IMR-90 (cell line): ENCODE results near the gene DYRK2. TPM values are rescaled to one million over a fixed set of nuclear protein-coding genes. Genes with fewer than 3 reads are reported as not detected.

Experiments
- ATAC-seq: fragments of 200-7000 bp; cut with Tn5 transposase; 2 replicates; pipeline ENCODE4 v1.9.1; 2020; ENCODE audit warnings: low read depth, mild to moderate bottlenecking, moderate library complexity
- BruUV-seq: library from RNA; stranded (reverse); fragments of 400-500 nt; replicated peaks from 2 replicates; lab custom pipeline; 2021; lab: Mats Ljungman, UMichigan
- CTCF ChIA-PET: fragments of 300-600 bp; formaldehyde crosslinking; extraction: SDS; loops from one replicate; lab custom pipeline; 2021; ENCODE audit warnings: antibody characterized with exemption; lab: Yijun Ruan, JAX
- POLR2A ChIA-PET: fragments of 300-600 bp; sonication (Branson Sonifier 250); formaldehyde crosslinking; loops from one replicate; lab custom pipeline; 2022; ENCODE audit warnings: antibody characterized with exemption; ENCODE audit not compliant: unreplicated experiment; lab: Charles Lee
- DNase-seq: peaks from one replicate; pipeline ENCODE4 v3.0.0; 2013
- H2AFZ ChIP-seq: replicated peaks from 2 replicates; pipeline ENCODE3; 2013; ENCODE audit warnings: low read length, mild to moderate bottlenecking; ENCODE audit not compliant: poor library complexity
- H2AK5ac ChIP-seq: 2 replicates; pipeline ENCODE4 v1.6.1; 2013; ENCODE audit warnings: low read depth, low read length, inconsistent platforms
- H2AK9ac ChIP-seq: replicated peaks from 2 replicates; pipeline ENCODE3; 2013; ENCODE audit warnings: mild to moderate bottlenecking, low read depth, low read length, moderate library complexity; ENCODE audit not compliant: poor library complexity
- H2BK120ac ChIP-seq: 2 replicates; pipeline ENCODE4 v1.6.1; 2013; ENCODE audit warnings: low read depth, low read length, inconsistent platforms
- H2BK15ac ChIP-seq: 3 replicates; pipeline ENCODE4 v1.6.1; 2013; ENCODE audit warnings: low read depth, low read length, inconsistent platforms
- H2BK20ac ChIP-seq: 2 replicates; pipeline ENCODE4 v1.6.1; 2013; ENCODE audit warnings: low read depth, mild to moderate bottlenecking, inconsistent platforms, low read length, moderate library complexity
- H2BK5ac ChIP-seq: 2 replicates; pipeline ENCODE4 v1.6.1; 2013; ENCODE audit warnings: mild to moderate bottlenecking, low read depth, low read length, inconsistent platforms; ENCODE audit not compliant: poor library complexity, severe bottlenecking
- H3K14ac ChIP-seq: replicated peaks from 2 replicates; pipeline ENCODE4 v1.6.1; 2013; ENCODE audit warnings: low read depth, low read length, inconsistent platforms
- H3K18ac ChIP-seq: 2 replicates; pipeline ENCODE4 v1.6.1; 2013; ENCODE audit warnings: low read depth, low read length, control low read depth
- H3K23ac ChIP-seq: 2 replicates; pipeline ENCODE4 v1.6.1; 2013; ENCODE audit warnings: low read depth, low read length, inconsistent platforms
- H3K27ac ChIP-seq: 2 replicates; pipeline ENCODE4 v1.5.1; 2013; ENCODE audit warnings: mild to moderate bottlenecking, control low read depth, low read length; ENCODE audit not compliant: insufficient read depth
- H3K27me3 ChIP-seq: 2 replicates; pipeline ENCODE4 v1.6.1; 2013; ENCODE audit warnings: low read length; ENCODE audit not compliant: control insufficient read depth, insufficient read depth
- H3K36me3 ChIP-seq: 2 replicates; pipeline ENCODE4 v1.6.1; 2013; ENCODE audit warnings: low read length, mixed read lengths; ENCODE audit not compliant: control insufficient read depth, insufficient read depth
- H3K4ac ChIP-seq: 2 replicates; pipeline ENCODE4 v1.6.1; 2013; ENCODE audit warnings: low read depth, low read length, inconsistent platforms
- H3K4me1 ChIP-seq: 2 replicates; pipeline ENCODE4 v1.6.1; 2013; ENCODE audit warnings: low read length, mixed read lengths; ENCODE audit not compliant: control insufficient read depth, insufficient read depth
- H3K4me2 ChIP-seq: 2 replicates; pipeline ENCODE4 v1.6.1; 2013; ENCODE audit warnings: low read depth, mild to moderate bottlenecking, control low read depth, low read length, moderate library complexity
- H3K4me3 ChIP-seq: 2 replicates; pipeline ENCODE4 v1.5.1; 2013; ENCODE audit warnings: low read depth, mild to moderate bottlenecking, control low read depth, low read length, moderate library complexity; ENCODE audit not compliant: insufficient read depth
- H3K56ac ChIP-seq: 2 replicates; pipeline ENCODE4 v1.6.1; 2013; ENCODE audit warnings: low read length, inconsistent platforms; ENCODE audit not compliant: insufficient read depth; ENCODE audit errors: extremely low read depth
- H3K79me1 ChIP-seq, 2 experiments: 2 replicates each; pipeline ENCODE4 v1.6.1; 2013; ENCODE audit warnings: low read length in 2 of 2, inconsistent platforms in 1 of 2, low read depth in 1 of 2
- H3K9ac ChIP-seq: 2 replicates; pipeline ENCODE4 v1.6.1; 2013; ENCODE audit warnings: low read depth, low read length, control low read depth
- H3K9me1 ChIP-seq: 2 replicates; pipeline ENCODE4 v1.6.1; 2013; ENCODE audit warnings: low read length, inconsistent platforms; ENCODE audit not compliant: insufficient read depth
- H3K9me3 ChIP-seq: 2 replicates; pipeline ENCODE4 v1.6.1; 2013; ENCODE audit warnings: low read length; ENCODE audit not compliant: control insufficient read depth, insufficient read depth
- H4K20me1 ChIP-seq: 2 replicates; pipeline ENCODE4 v1.6.1; 2013; ENCODE audit warnings: low read length, inconsistent platforms; ENCODE audit not compliant: insufficient read depth
- H4K5ac ChIP-seq: 2 replicates; pipeline ENCODE4 v1.6.1; 2013; ENCODE audit warnings: mild to moderate bottlenecking, low read depth, low read length, control low read depth
- H4K8ac ChIP-seq, 2 experiments: 2 replicates each; pipeline ENCODE4 v1.6.1; 2013; ENCODE audit warnings: low read depth in 2 of 2, low read length in 2 of 2, control low read depth in 1 of 2, inconsistent platforms in 1 of 2
- H4K91ac ChIP-seq: 2 replicates; pipeline ENCODE4 v1.6.1; 2013; ENCODE audit warnings: low read depth, low read length, inconsistent platforms; ENCODE audit not compliant: insufficient read depth
- CEBPB ChIP-seq: IDR thresholded peaks from 2 replicates; pipeline ENCODE4 v1.6.1; 2012; ENCODE audit warnings: low read depth, low read length, improper control_type of control experiment
- CHD1 ChIP-seq: IDR thresholded peaks from 2 replicates; pipeline ENCODE4 v1.6.1; 2012; ENCODE audit warnings: low read depth, low read length, improper control_type of control experiment
- CTCF ChIP-seq: conservative IDR thresholded peaks from 2 replicates; pipeline ENCODE4 v1.5.1; 2012; ENCODE audit warnings: mild to moderate bottlenecking, low read depth, low read length, improper control_type of control experiment
- ELK1 ChIP-seq: fragments of 150-350 bp; IDR thresholded peaks from 2 replicates; pipeline ENCODE4 v1.6.1; 2016; ENCODE audit warnings: low read depth, mild to moderate bottlenecking, low read length, moderate library complexity, borderline replicate concordance
- FOS ChIP-seq: fragments of 150-350 bp; IDR thresholded peaks from 2 replicates; pipeline ENCODE4 v1.6.1; 2016; ENCODE audit warnings: low read depth, low read length
- MAZ ChIP-seq: IDR thresholded peaks from 2 replicates; pipeline ENCODE4 v1.6.1; 2012; ENCODE audit warnings: low read depth, mild to moderate bottlenecking, low read length, improper control_type of control experiment, moderate library complexity, borderline replicate concordance
- MXI1 ChIP-seq: IDR thresholded peaks from 2 replicates; pipeline ENCODE4 v1.6.1; 2012; ENCODE audit warnings: low read depth, mild to moderate bottlenecking, low read length, moderate library complexity, borderline replicate concordance
- NFE2L2 ChIP-seq: fragments of 150-350 bp; IDR thresholded peaks from 2 replicates; pipeline ENCODE4 v1.6.1; 2016; ENCODE audit warnings: low read depth, mild to moderate bottlenecking, low read length
- POLR2A ChIP-seq: IDR thresholded peaks from 2 replicates; pipeline ENCODE4 v1.6.1; 2012; ENCODE audit warnings: mild to moderate bottlenecking, low read depth, low read length
- RAD21 ChIP-seq: IDR thresholded peaks from 2 replicates; pipeline ENCODE4 v1.6.1; 2012; ENCODE audit warnings: low read length, improper control_type of control experiment
- RFX5 ChIP-seq: IDR thresholded peaks from 2 replicates; pipeline ENCODE4 v1.8.0; 2012; ENCODE audit warnings: low read depth, mild to moderate bottlenecking, low read length, moderate library complexity
- SMC3 ChIP-seq: fragments of 150-350 bp; IDR thresholded peaks from 2 replicates; pipeline ENCODE4 v1.6.1; 2016; ENCODE audit warnings: low read depth, mild to moderate bottlenecking, antibody characterized with exemption, low read length, moderate library complexity
- WGBS, 2 experiments: methylation state at CpG; one replicate each; pipeline versions ENCODE4 v1.1.5 to v1.1.7; 2013; ENCODE audit warnings: missing lambda C conversion rate in 2 of 2; ENCODE audit not compliant: insufficient read length in 1 of 2; ENCODE audit errors: extremely low coverage in 2 of 2; 5-methylcytosine and 5-hydroxymethylcytosine counted together
- dilution Hi-C: fragments of 300-500 bp; cut with HindIII; formaldehyde crosslinking; loops from one replicate; pipeline ENCODE4 v1.14.3; 2018; ENCODE audit warnings: low sequenced_read_pairs; ENCODE audit not compliant: unreplicated experiment
- in situ Hi-C: fragments of 300-500 bp; cut with MboI; formaldehyde crosslinking; loops from 3 replicates; pipeline ENCODE4 v1.14.3; 2019; ENCODE audit warnings: low sequenced_read_pairs, inconsistent platforms, mixed read lengths
- intact Hi-C: fragments of 100-400 bp; cut with micrococcal nuclease; formaldehyde crosslinking; loops from 2 replicates; pipeline ENCODE4 v1.10.0; 2022
- polyA plus RNA-seq, 3 experiments: library from polyadenylated mRNA; depleted of rRNA; stranded (reverse); fragments of >200 nt; gene quantifications; 2 replicates each; pipeline ENCODE4 v1.2.3, GENCODE V29; 2012; ENCODE audit warnings: low replicate concordance in 1 of 3
- total RNA-seq: library from RNA; depleted of rRNA; stranded (reverse); fragments of >200 nt; gene quantifications from 2 replicates; pipeline ENCODE4 v1.2.3, GENCODE V29; 2012

Gene DYRK2
- total and polyA plus RNA-seq, 2 of the 4 experiments (the other 2 are of a cell fraction): 16.3 to 23.1 TPM

GRCh38 chr12:67647181-67647798, 1.3 kb upstream of the DYRK2 start (continued):
- TF ChIP-seq POLR2A: no peak

- no peaks in the 10 kb centered on the region for H3K36me3 ChIP-seq
- peak overlapping the region; percentile 100 for H3K4me3 ChIP-seq
- H2AK9ac ChIP-seq: peak overlapping the region; percentile 11
- in situ Hi-C loops (no loop called here), dilution Hi-C loops (no loop called here), intact Hi-C loops (loop anchor here (2.0 to 5.0 kb wide), 3 partner anchors 206 to 379 kb away; partner anchors contain the start of gene CAND1)
- H3K56ac ChIP-seq: no peak overlapping the region
- ATAC-seq (peak; percentile 58), DNase-seq (peak; percentile 88)
- peak overlapping the region; percentile 94 for H2AFZ ChIP-seq
- H3K18ac ChIP-seq: no peak overlapping the region
- H3K27me3 ChIP-seq: peaks cover 3% of the 10 kb centered on the region
- BruUV-seq: no TSS peak
- peak overlapping the region; percentile 30 for H3K27ac ChIP-seq
- no peaks in the 10 kb centered on the region for H3K9me3 ChIP-seq
- H2BK5ac ChIP-seq: peak overlapping the region; percentile 23
- H3K23ac ChIP-seq: peak overlapping the region; percentile 91
- H2BK15ac ChIP-seq: no peak overlapping the region
- no peak overlapping the region for H2BK20ac ChIP-seq
- H3K4me2 ChIP-seq: peak overlapping the region; percentile 82
- H4K20me1 ChIP-seq: peaks cover 16% of the 10 kb centered on the region
- ChIA-PET CTCF (interaction anchor here (0.7 to 0.9 kb wide), 2 partner anchors 293 to 297 kb away, joined by 3 to 5 read pairs; no protein-coding TSS in a partner anchor), POLR2A (no interaction called here)
- H3K4me1 ChIP-seq: peaks cover 4% of the 10 kb centered on the region; the same call in 1 of the 2 replicates
- H4K5ac ChIP-seq: no peak overlapping the region
- H4K8ac ChIP-seq: peak overlapping the region in 1 of 2 experiments; percentile 45; a peak in 1 of 4 replicates
- no peak overlapping the region for H4K91ac ChIP-seq
- peak overlapping the region; percentile 16; the same call in 1 of the 2 replicates for H2AK5ac ChIP-seq
- H3K9ac ChIP-seq: peak overlapping the region; percentile 24; the same call in 1 of the 2 replicates
- 2% methylated on average over 17 of the region's 41 CpGs; no CpG with 5 or more reads in 1 of the 2 experiments for WGBS, 2 experiments
- H3K4ac ChIP-seq: peak overlapping the region; percentile 2
- no peak overlapping the region for H3K14ac ChIP-seq
- H2BK120ac ChIP-seq: peak overlapping the region; percentile 3; the same call in 1 of the 2 replicates
- 0 out of 2 replicates have a peak, but pooled peaks cover 3% of the 10 kb centered on the region for H3K9me1 ChIP-seq
- H3K79me1 ChIP-seq: peaks cover 3 to 21% of the 10 kb centered on the region in 2 experiments; a peak in 3 of 4 replicates
- TF ChIP-seq CEBPB (no peak), MAZ (peak; percentile 14; the same call in 1 of the 2 replicates), NFE2L2 (no peak), MXI1 (peak; percentile 97), RAD21 (0 out of 2 replicates have a peak, but pooled peaks have one; percentile 29), ELK1 (no peak), CTCF (peak; percentile 38), FOS (no peak), POLR2A (peak; percentile 68), CHD1 (no peak), RFX5 (peak; percentile 69), SMC3 (no peak)
These were observed 585 bp upstream of the DYRK2 start for GRCh38 chr12:67647799-67648520.
